Measurements from ENCODE around the gene HNRNPL.

- TF ChIP-seq CTCF (conservative IDR thresholded peaks at IDR 0.05 in 1 of 2, IDR thresholded peaks at IDR 0.05 in 1 of 2; ENCODE audit: extremely low read depth in 1 of 2, insufficient read depth in 1 of 2, low read depth in 1 of 2, low read length in 2 of 2): no peak
- no peak for TF ChIP-seq EZH2 (IDR thresholded peaks at IDR 0.05; ENCODE audit: borderline replicate concordance, low read length)
Observed at GRCh38 chr19:38888876-38889275, 39.1 kb upstream of the HNRNPL start.

Measured in mammary epithelial cell (primary cell).